ENCODE measurements around the gene LYRM2.

LYRM2 gene, protein sequence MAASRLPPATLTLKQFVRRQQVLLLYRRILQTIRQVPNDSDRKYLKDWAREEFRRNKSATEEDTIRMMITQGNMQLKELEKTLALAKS

GRCh38 chr6:89638320-89639195, at the start of gene LYRM2:
LYRM2 (minus strand) TSS chr6:89638747; CDS start chr6:89638716, 31 bp downstream.
- DNase-seq = peak; percentile 93 to 95

DNA sequence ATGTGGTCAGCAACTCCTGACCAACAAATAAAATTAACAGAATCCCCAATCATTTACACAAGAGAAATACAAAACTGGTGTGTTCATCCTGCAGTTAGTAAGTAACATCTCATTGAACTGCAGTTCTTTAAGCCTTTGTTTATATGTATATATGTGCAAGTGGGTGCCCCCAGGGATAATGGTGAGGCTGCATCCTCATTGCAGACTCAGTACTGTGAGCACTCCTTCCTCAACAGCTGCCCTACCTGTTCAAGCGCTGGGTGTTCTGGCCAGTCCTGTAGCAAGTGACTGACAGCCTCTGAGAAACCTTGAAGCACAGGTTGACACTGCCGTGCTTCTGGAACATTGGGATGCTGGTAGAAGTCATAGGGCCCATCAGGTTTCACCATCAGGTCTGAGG, 49.8 kb upstream of the LYRM2 start:
- no peak for DNase-seq

- DNase-seq = no peak
These were observed 46.8 kb upstream of the LYRM2 start for GRCh38 chr6:89685311-89685710.

DNA sequence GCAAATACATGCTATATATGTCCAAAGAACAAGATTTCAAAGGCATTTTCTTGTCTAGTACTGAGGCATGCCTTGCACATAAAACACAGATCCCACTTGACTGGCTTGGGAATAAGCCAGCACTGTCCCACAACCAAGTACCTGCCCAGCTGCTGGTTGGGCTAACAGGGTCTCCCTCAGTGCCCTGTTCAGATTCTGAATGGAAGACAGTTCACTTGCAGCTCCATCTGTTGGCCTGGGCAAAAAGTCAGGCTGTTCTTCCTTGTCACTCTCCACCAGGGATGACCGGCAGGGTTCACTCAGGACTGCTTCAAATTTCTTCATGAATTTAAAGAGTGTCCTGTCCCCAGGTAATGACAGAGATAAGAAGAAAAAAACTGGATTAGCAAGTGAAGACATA, 44.4 kb upstream of the LYRM2 start:
- DNase-seq = no peak

DNA sequence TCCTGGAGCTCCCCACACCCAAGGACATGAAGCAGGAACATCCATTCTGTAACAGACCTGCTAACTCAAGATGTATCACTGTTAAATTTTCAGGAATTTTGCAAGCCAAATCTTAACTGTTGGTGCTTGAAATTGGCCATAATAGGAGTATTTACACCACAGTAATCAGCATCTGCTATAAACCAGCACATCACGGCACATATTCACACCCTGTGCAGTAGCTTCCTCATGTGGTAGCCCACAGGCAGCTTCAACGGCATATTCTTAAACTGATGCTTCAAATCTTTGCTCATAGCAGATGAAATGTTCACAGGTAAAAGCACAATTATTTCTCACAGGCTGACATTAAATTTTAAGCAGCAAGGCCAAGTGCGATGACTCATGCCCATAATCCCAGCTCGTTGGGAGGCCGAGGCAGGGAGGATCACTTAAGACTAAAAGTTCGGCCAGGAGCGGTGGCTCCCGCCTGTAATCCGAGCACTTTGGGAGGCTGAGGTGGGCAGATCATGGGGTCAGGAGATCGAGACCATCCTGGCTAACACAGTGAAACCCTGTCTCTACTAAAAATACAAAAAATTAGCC, 43.5 kb upstream of the LYRM2 start:
- no peak for DNase-seq

- DNase-seq = no peak
These were observed 42.0 kb upstream of the LYRM2 start for GRCh38 chr6:89680551-89680950.

DNA sequence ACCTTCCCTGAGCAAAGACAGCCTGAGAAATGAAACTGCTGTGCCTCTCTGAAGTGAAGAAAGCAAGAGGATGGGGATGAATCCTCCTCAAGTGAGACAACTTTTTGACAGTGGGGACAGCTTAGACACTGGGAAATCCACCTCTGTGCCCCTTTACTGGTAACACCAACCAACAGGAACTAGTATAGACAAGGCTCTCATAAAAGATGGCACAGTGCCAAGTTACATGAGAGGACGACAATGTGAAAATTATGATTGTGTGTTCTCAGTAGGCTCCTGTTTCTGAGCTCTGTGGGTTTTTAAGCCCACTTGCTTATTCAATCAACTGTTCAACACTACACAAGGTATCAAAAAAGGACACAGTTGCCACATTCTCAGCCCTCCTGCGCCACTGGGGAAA, 41.6 kb upstream of the LYRM2 start:
- no peak for DNase-seq

- no peak for DNase-seq
These were observed 40.9 kb upstream of the LYRM2 start for GRCh38 chr6:89679215-89680120.

DNA sequence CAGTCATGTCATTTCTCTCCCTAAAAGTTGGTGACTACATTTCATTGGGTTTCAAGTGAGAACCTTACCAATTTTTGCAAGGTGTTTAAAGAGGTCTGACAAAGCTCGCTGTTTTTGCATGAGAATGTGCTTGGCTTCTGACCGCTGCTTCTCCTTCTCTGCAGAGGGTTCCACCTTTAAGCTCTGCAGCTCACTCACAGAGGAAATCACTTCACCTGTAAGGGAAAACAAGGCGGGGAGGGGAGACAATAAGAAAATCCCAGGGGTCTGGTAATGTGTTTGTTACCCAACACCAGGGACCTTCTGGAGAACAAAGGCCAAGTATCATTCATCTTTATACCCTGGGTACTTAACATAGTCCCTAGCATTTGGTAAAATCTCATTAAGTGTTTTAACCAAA, 40.0 kb upstream of the LYRM2 start:
- no peak for DNase-seq

- DNase-seq = no peak
These were observed 37.6 kb upstream of the LYRM2 start for GRCh38 chr6:89675949-89676748.

DNA sequence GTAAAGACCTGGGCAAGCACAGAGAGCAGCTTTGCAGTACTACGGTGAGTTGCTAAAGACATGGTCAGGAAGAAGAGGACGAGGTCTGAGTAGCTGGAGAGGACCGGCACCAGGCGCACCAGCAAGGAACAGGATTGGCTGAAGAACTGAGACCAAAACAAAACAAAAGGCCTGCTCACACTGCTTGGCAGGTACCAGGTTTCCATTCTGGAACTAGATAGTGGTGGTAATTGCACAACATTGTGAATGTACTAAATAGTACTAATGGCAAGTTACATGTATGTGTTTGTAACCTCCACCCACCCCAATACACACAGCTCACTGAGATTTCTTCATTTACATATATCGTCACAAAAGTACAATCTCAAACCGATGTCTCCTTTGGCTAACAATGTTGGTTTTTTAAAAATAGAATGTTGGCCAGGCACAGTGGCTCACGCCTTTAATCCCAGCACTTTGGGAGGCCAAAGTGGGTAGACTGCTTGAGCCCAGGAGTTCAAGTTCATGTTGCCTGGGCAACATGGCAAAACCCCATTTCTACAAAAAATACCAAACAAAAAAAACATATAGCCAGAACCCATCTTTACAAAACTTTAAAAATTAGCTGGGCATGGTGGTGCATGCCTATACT, 32.5 kb upstream of the LYRM2 start:
- no peak for DNase-seq

GRCh38 chr6:89669002-89669401, 30.5 kb upstream of the LYRM2 start:
- DNase-seq = no peak

DNA sequence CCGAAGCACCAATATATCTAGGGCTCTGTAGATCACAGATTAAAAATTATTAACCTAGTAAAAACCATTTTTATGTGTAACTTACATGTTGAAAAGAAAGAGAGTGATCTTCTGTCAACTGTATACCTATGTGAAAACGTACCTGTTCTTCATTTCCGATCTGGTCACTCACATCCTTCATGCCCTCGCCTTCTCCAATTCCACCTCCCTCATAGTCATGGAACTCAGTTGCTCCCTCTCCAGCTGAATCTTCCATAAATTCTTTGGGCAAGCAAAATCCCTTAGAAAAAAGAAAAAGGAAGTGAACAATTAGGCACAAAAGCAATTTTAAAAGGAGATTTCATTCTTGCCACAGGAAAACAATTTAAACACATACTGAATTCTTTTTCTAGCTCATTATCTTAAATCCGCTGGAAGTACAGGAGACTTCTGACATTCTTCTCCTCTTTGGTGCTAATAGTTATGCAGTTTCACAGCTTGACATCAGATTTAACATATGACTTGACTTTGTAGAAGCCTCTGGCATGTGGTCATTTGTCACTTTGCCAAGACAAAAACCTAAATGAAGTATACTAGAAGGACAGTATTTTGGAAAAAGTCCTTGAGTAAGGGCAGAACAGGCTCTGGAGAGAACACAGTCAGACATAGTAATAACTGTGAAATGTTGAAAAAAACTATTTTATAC, 29.5 kb upstream of the LYRM2 start:
- no peak for DNase-seq

GRCh38 chr6:89662659-89663223, 24.2 kb upstream of the LYRM2 start:
- no peak for DNase-seq

DNA sequence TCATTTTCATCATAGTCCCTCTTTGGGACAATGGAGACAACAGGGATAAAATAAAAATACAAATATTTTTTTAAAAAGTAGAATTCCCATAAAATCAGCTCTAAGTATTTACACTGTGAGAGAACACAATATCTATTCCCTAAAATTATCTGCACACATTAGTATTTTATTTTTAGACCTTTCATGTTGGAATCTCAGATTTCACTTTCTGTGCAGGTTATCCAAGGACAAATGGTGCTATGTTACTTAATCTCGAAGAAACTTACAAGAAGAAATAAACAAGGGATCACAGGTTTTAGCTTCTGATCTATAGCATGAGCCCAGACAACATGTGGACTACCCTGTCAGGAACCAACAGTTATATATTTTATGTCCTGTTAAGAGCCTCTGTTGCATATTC, 23.0 kb upstream of the LYRM2 start:
- no peak for DNase-seq

- no peak for DNase-seq
These were observed 22.4 kb upstream of the LYRM2 start for GRCh38 chr6:89660981-89661380.

GRCh38 chr6:89657445-89658158, 19.1 kb upstream of the LYRM2 start:
- DNase-seq = no peak

GRCh38 chr6:89655122-89655521, 16.6 kb upstream of the LYRM2 start:
- DNase-seq = no peak

DNA sequence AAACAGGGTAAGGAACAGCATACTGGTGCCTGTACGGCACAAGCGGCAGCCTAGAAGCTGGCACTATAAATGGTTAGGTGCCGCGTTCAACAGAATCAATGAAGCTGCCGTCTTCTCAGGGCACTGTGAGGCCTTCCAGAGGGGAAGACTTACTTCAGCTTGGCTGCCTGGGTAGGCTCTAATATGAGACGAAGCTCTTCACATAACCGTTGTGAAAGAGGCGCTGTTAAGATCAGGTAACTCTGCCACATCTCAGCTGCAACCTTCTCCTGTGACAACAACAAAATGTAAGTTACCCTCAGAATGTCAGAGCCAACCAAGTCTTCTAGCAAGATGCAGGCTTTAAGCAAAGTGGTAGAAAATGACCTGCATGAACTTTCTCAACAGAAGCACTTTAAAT, 12.0 kb upstream of the LYRM2 start:
- no peak for DNase-seq

- no peak for DNase-seq
These were observed 11.1 kb upstream of the LYRM2 start for GRCh38 chr6:89649682-89650081.
